ENCODE data around the gene CDC5L. TPM values are rescaled to one million over a fixed set of nuclear protein-coding genes. Genes with fewer than 3 reads are reported as not detected.

Gene CDC5L
- total and polyA plus RNA-seq, 7 donors: 10.9 to 33.3 (median 27.4) TPM

GRCh38 chr6:44472250-44472945 is 84.9 kb downstream of the CDC5L start:
- Histone ChIP-seq H3K36me3 (ENCODE audit: insufficient read depth in 1 of 2, low read depth in 1 of 2) (no peaks in the 10 kb centered on the region), H3K27ac (no peak overlapping the region), H3K9me3 (no peaks in the 10 kb centered on the region), H3K27me3 (ENCODE audit: insufficient read depth in 3 of 3, low read length in 2 of 3) (no peaks in the 10 kb centered on the region), H3K4me1 (peaks cover 19% of the 10 kb centered on the region), H3K4me3 (no peak overlapping the region)
- DNase-seq: no peak
- ATAC-seq: no peak
- no peak for TF ChIP-seq CTCF (IDR thresholded peaks at IDR 0.05)
- intact Hi-C loops (cut with DNase I): loop anchor here in 1 of 2 donors (10.0 kb wide), 2 partner anchors 972 to 1452 kb away; no protein-coding TSS in a partner anchor
- 74 to 77% (median 75%) methylated on average over 13 of the region's 13 CpGs for WGBS, 3 donors

GRCh38 chr6:44473393-44474189 is 86.1 kb downstream of the CDC5L start:
- H3K27ac ChIP-seq: no peak overlapping the region
- no peaks in the 10 kb centered on the region for H3K27me3 ChIP-seq (ENCODE audit: insufficient read depth in 3 of 3, low read length in 2 of 3)
- H3K36me3 ChIP-seq (ENCODE audit: insufficient read depth in 1 of 2, low read depth in 1 of 2): no peaks in the 10 kb centered on the region
- DNase-seq (no peak), ATAC-seq (no peak)
- H3K4me1 ChIP-seq: peaks cover 31% of the 10 kb centered on the region
- TF ChIP-seq CTCF (IDR thresholded peaks at IDR 0.05): no peak
- WGBS, 3 donors: 87 to 92% (median 89%) methylated on average over 19 of the region's 19 CpGs
- intact Hi-C loops (cut with DNase I): loop anchor here (2.0 to 10.0 kb wide), 3 partner anchors 971 to 1451 kb away; no protein-coding TSS in a partner anchor
- no peak overlapping the region for H3K4me3 ChIP-seq
- H3K9me3 ChIP-seq: no peaks in the 10 kb centered on the region

GRCh38 chr6:44474190-44474631 is 86.7 kb downstream of the CDC5L start:
- Histone ChIP-seq H3K9me3 (no peaks in the 10 kb centered on the region), H3K4me3 (no peak overlapping the region), H3K27me3 (ENCODE audit: insufficient read depth in 3 of 3, low read length in 2 of 3) (no peaks in the 10 kb centered on the region), H3K27ac (no peak overlapping the region), H3K4me1 (peaks cover 32% of the 10 kb centered on the region), H3K36me3 (ENCODE audit: insufficient read depth in 1 of 2, low read depth in 1 of 2) (no peaks in the 10 kb centered on the region)
- no peak for DNase-seq
- ATAC-seq: no peak
- intact Hi-C loops (cut with DNase I): loop anchor here (2.0 to 10.0 kb wide), 3 partner anchors 971 to 1451 kb away; no protein-coding TSS in a partner anchor
- 87 to 95% (median 93%) methylated on average over 8 to 9 of the region's 9 CpGs for WGBS, 3 donors
- no peak for TF ChIP-seq CTCF (IDR thresholded peaks at IDR 0.05)

- peaks cover 32% of the 10 kb centered on the region for H3K4me1 ChIP-seq
- DNase-seq: no peak
- no peaks in the 10 kb centered on the region for H3K36me3 ChIP-seq (ENCODE audit: insufficient read depth in 1 of 2, low read depth in 1 of 2)
- WGBS, 3 donors: 63 to 72% (median 70%) methylated on average over 1 of the region's 1 CpG
- no peak overlapping the region for H3K27ac ChIP-seq
- TF ChIP-seq CTCF (IDR thresholded peaks at IDR 0.05): no peak
- ATAC-seq: no peak
- no peaks in the 10 kb centered on the region for H3K9me3 ChIP-seq
- H3K4me3 ChIP-seq: no peak overlapping the region
- no peaks in the 10 kb centered on the region for H3K27me3 ChIP-seq (ENCODE audit: insufficient read depth in 3 of 3, low read length in 2 of 3)
- intact Hi-C loops (cut with DNase I): loop anchor here (2.0 to 10.0 kb wide), 6 partner anchors 178 to 1450 kb away; no protein-coding TSS in a partner anchor
These were observed 87.1 kb downstream of the CDC5L start for GRCh38 chr6:44474643-44475042.

Measured in psoas muscle (tissue), 8 donors.